Heart right ventricle (tissue), 16 donors: ENCODE measurements around the gene MAP7. TPM values are rescaled to one million over a fixed set of nuclear protein-coding genes. Genes with fewer than 3 reads are reported as not detected.

ENCODE experiments used
- ATAC-seq, 8 donors: fragments of 200-7000 bp; cut with Tn5 transposase; one replicate each; pipeline ENCODE4 v1.9.1; 2020; ENCODE audit warnings: mild to moderate bottlenecking in 8 of 8, moderate library complexity in 8 of 8, moderate number of reproducible peaks in 1 of 8
- DNase-seq, 2 donors: peaks; one replicate each; pipeline ENCODE4 v3.0.0-alpha.2; 2020
- H3K27ac ChIP-seq, 10 donors: fragments of 200-600 bp; sonication (generic) in 2 of 10; one replicate each; pipeline versions ENCODE4 v1.5.0 to v1.8.0; 2020 to 2022; ENCODE audit warnings: mild to moderate bottlenecking in 3 of 10
- H3K27me3 ChIP-seq, 7 donors: fragments of 200-600 bp; one replicate each; pipeline ENCODE4 v1.8.0; 2021 to 2022; ENCODE audit warnings: mild to moderate bottlenecking in 2 of 7
- H3K36me3 ChIP-seq, 9 donors: fragments of 200-600 bp; sonication (generic) in 1 of 9; one replicate each; pipeline versions ENCODE4 v1.5.0 to v1.8.0; 2020 to 2022; ENCODE audit warnings: mild to moderate bottlenecking in 2 of 9
- H3K4me1 ChIP-seq, 9 donors: fragments of 200-600 bp; sonication (generic) in 1 of 9; one replicate each; pipeline versions ENCODE4 v1.5.0 to v1.8.0; 2020 to 2022; ENCODE audit warnings: mild to moderate bottlenecking in 4 of 9
- H3K4me3 ChIP-seq, 10 donors: fragments of 200-600 bp; sonication (generic) in 2 of 10; one replicate each; pipeline versions ENCODE4 v1.5.0 to v1.8.0; 2020 to 2022; ENCODE audit warnings: mild to moderate bottlenecking in 7 of 10, moderate library complexity in 2 of 10
- H3K9me3 ChIP-seq, 11 donors: fragments of 200-600 bp in 10 of 11; sonication (generic) in 2 of 11; one replicate each; pipeline versions ENCODE4 v1.5.0 to v1.8.0; 2013 to 2022; ENCODE audit warnings: mild to moderate bottlenecking in 2 of 11, control low read depth in 1 of 11, moderate library complexity in 1 of 11
- WGBS, 2 donors: extraction: QIAGEN DNeasy Blood & Tissue Kit; methylation state at CpG; one replicate each; pipeline ENCODE4 v1.1.7; 2013; ENCODE audit warnings: inconsistent platforms in 1 of 2; 5-methylcytosine and 5-hydroxymethylcytosine counted together
- intact Hi-C, 10 donors: fragments of 100-400 bp; cut with DNase I; formaldehyde crosslinking; loops; one replicate each; pipeline versions ENCODE4 v1.11.1 to v1.14.2; 2022
- polyA plus RNA-seq, 2 donors: library from polyadenylated mRNA; stranded (reverse); fragments of 200-250 nt; gene quantifications; one replicate each; pipeline ENCODE4 v1.2.3, GENCODE V29; 2013
- total RNA-seq, 10 donors: library from RNA; stranded (reverse); fragmentation: NEBNext Ultra II Directional in 3 of 10; extraction: Animal tissue kit (Norgen Biotek cat#: 25700) in 3 of 10; gene quantifications; one replicate each; pipeline versions ENCODE4 v1.2.1 to v1.2.4, GENCODE V29; 2021 to 2023
- TF ChIP-seq, protein P1 (sequence below), 9 donors: fragments of 200-600 bp; sonication (generic) in 2 of 9; IDR thresholded peaks; one replicate each; pipeline versions ENCODE4 v1.5.0 to v1.8.0; 2021 to 2022; ENCODE audit warnings: antibody characterized with exemption in 9 of 9, mild to moderate bottlenecking in 5 of 9, moderate library complexity in 1 of 9
- donor health status: Arrhythmogenic right ventricular cardiomyopathy.
- donor health status: ischemic (EF 13 %, LVEDD 7.1; RV severe dilation, severe dysfunction).
- donor health status: healthy with polysubstance abuse.
- donor health status: DM: no; HTN: yes; CAD: no.
- donor health status: DM: no; HTN: no; CAD: no.
- donor health status: ischemic (EF 25% LVEDD 6.9; RV normal size, moderate dysfunction).
- donor health status: ischemic (EF 25% LVEDD 5.7; RV mildly dilated, moderate dysfunction).
- donor health status: healthy.
- donor health status: DM: yes; HTN: yes; CAD: no.
- donor health status: Ischemic cardiomyopathy.
- donor health status: ischemic (EF 35%, LVEDD 5.7; RV mildly dilated, moderate dysfunction).
- donor health status: nonischemic (EF 11% LVEDD 7.7; RV severe dilation, severe dysfunction).
- donor health status: DM: yes; HTN: yes; CAD: no.
- donor health status: PGD.
- donor health status: ischemic (EF 29% LVEDD 5.4; RV normal size, mild dysfunction).
- donor health status: nonischemic (EF 23%, LVEDD 6.1; RV moderate dilation, normal function).

MAP7 gene
- total and polyA plus RNA-seq, 12 donors, result 0.48 to 4.1 (median 2.3) TPM

DNA sequence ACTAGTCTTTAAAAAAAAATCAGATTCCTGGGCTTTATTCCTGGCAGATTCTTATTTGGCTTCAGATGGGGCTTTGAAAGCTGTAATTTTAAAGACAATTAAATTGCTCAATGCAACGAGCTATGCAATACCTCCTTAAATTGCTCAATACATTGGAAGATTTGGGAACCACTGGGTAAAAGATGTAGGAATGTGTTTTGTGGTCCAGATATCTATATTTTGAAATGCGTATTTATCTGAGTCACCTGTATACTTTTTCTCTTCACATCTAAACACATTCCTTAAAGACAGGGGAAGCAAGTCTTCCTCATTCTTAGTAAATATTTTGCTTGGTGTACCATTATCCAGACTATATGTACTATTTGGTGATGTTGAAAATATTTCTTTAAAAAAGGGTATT is 29.6 kb upstream of the MAP7 start:
- ATAC-seq, result no peak
- peaks cover 0 to 90% (median 14%) of the 10 kb centered on the region in 9 donors for H3K36me3 ChIP-seq
- H3K27me3 ChIP-seq, result no peaks in the 10 kb centered on the region
- no peak overlapping the region for H3K27ac ChIP-seq
- no peak for DNase-seq
- H3K4me3 ChIP-seq, result no peak overlapping the region
- peaks cover 0 to 13% (median 6%) of the 10 kb centered on the region in 9 donors for H3K4me1 ChIP-seq
- H3K9me3 ChIP-seq, result no peaks in the 10 kb centered on the region
- TF ChIP-seq, protein P1, sequence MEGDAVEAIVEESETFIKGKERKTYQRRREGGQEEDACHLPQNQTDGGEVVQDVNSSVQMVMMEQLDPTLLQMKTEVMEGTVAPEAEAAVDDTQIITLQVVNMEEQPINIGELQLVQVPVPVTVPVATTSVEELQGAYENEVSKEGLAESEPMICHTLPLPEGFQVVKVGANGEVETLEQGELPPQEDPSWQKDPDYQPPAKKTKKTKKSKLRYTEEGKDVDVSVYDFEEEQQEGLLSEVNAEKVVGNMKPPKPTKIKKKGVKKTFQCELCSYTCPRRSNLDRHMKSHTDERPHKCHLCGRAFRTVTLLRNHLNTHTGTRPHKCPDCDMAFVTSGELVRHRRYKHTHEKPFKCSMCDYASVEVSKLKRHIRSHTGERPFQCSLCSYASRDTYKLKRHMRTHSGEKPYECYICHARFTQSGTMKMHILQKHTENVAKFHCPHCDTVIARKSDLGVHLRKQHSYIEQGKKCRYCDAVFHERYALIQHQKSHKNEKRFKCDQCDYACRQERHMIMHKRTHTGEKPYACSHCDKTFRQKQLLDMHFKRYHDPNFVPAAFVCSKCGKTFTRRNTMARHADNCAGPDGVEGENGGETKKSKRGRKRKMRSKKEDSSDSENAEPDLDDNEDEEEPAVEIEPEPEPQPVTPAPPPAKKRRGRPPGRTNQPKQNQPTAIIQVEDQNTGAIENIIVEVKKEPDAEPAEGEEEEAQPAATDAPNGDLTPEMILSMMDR (IDR thresholded peaks at IDR 0.05), result no peak
- WGBS, 2 donors, result 85% methylated on average over 2 of the region's 2 CpGs
- intact Hi-C loops, result loop anchor here in 1 of 10 donors (5.0 kb wide), 1 partner anchor 213 kb away; the partner anchor contains the start of gene MAP3K5

DNA sequence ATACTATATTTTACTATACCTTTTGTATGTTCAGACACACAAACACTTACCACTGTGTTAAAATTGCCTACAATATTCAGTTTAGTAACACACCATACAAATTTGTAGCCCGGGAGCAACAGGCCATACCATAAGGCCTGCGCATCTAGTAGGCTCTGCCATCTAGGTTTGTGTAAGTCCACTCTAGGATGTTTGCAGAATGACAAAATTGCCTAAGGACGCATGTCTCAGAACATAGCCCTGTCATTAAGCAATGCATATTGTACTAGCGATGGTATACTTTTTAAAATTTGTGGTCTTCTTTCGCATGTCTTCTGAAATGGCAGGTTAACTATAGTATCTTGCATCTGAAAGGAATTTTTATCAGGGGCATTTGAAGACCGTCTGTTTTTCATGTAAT is 26.6 kb upstream of the MAP7 start:
- WGBS, 2 donors, result 87 to 88% methylated on average over 6 of the region's 6 CpGs
- no peak for DNase-seq
- Histone ChIP-seq H3K9me3 (peaks cover 0 to under 1% (median 0%) of the 10 kb centered on the region in 11 donors), H3K36me3 (peaks cover 0 to 96% (median 19%) of the 10 kb centered on the region in 9 donors), H3K4me1 (no peaks in the 10 kb centered on the region), H3K4me3 (no peak overlapping the region), H3K27ac (no peak overlapping the region), H3K27me3 (no peaks in the 10 kb centered on the region)
- TF ChIP-seq, protein P1 (IDR thresholded peaks at IDR 0.05), result no peak
- no peak for ATAC-seq
- intact Hi-C loops, result no loop called here

DNA sequence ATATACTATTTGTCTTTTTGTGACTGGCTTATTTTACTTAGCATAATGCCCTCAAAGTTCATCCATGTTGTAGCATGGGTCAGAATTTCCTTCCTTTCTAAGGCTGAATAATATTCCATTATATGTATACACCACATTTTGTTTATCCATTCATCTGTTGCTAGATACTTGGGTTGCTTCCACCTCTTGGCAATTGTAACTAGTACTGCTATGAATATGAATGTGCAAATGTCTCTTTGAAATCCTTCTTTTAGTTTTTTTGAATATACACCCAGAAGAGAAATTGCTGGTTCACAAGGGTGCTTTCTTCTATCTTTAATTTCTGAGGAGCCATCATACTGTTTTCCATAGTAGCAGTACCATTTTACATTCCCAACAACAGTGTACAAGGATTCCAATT is 21.3 kb upstream of the MAP7 start:
- intact Hi-C loops, result no loop called here
- Histone ChIP-seq H3K27ac (no peak overlapping the region), H3K4me3 (no peak overlapping the region), H3K27me3 (no peaks in the 10 kb centered on the region), H3K36me3 (peaks cover 0 to 72% (median 6%) of the 10 kb centered on the region in 9 donors), H3K9me3 (peaks cover 0 to 14% (median 3%) of the 10 kb centered on the region in 11 donors), H3K4me1 (no peaks in the 10 kb centered on the region)
- DNase-seq (no peak), ATAC-seq (no peak)
- TF ChIP-seq, protein P1 (IDR thresholded peaks at IDR 0.05), result no peak

DNA sequence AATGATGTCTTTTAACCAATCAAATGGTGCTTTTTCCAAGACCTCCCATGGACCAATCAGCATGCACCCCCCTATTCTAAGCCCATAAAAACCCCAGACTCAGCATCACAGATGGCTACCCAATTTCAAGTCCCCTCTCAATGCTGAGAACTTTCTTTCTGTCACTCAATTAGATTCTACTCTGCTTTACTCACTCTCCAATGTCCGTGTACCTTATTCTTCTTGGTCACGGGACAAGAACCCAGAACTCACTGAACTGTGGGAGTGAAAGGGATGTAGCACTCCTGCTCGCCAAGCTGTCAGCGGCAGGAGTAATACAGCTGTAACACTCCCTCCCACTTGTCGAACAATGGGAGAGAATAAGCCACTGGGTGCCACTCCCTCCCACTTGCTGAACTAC is 20.8 kb upstream of the MAP7 start:
- Histone ChIP-seq H3K27ac (no peak overlapping the region), H3K36me3 (peaks cover 0 to 72% (median 6%) of the 10 kb centered on the region in 9 donors), H3K4me3 (no peak overlapping the region), H3K4me1 (no peaks in the 10 kb centered on the region), H3K27me3 (no peaks in the 10 kb centered on the region), H3K9me3 (peaks cover 0 to 14% (median 3%) of the 10 kb centered on the region in 11 donors)
- intact Hi-C loops, result no loop called here
- no peak for ATAC-seq
- no peak for DNase-seq
- 94% methylated on average over 5 of the region's 5 CpGs for WGBS, 2 donors
- TF ChIP-seq, protein P1 (IDR thresholded peaks at IDR 0.05), result no peak
